DMS53 treated with DMSO at 0.1 percent for 48 hours (cell line): ENCODE data around the gene CCDC187.
"Not testable (repeated sequence)": the region's sequence is repeated elsewhere in the genome, so short reads cannot be mapped to it uniquely, and the experiment has no call there.

Experiments
- DNase-seq: peaks from one replicate; lab custom pipeline; 2025; ENCODE audit not compliant: unreplicated experiment; lab: John Stamatoyannopoulos, UW

The CCDC187 gene

DNA sequence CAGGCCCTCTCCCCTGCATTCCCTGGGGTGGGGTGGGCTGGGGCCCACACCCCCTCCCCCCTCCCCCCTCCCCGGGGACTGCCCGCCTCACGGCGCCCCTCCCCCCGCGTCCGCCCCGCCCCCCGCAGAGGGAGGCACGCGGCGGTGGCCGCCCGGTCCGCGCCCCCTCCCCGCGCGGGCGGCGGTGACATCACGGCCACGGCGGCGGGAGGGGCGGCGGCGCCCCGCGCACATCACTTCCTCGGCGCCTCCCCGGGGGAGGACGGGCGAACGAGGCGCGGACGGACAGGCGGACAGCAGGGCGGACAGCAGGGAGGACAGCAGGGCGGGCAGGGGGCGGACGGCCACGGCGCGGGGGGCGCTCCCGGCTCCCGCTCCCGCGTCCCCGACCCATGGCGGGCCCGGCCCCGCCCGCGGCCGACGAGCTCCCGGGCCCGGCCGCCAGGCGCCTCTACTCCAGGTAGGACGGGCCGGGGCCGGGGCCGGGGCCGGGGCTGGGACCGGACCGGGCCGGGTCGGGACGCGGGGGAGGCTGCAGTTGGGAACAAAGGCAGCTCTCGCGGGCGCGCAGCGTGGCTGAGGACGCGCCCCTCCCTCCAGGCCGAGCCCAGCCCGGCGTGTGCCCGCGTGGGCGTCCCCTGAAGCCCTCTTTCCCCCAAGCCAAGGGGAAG lies 23.5 kb upstream of the CCDC187 start, which contains the start of gene GPSM1:
GPSM1 (plus strand) TSS at position 236 of the 671 bp plus-strand sequence; CDS start at position 393, 157 bp downstream.
- DNase-seq, result no peak

DNA sequence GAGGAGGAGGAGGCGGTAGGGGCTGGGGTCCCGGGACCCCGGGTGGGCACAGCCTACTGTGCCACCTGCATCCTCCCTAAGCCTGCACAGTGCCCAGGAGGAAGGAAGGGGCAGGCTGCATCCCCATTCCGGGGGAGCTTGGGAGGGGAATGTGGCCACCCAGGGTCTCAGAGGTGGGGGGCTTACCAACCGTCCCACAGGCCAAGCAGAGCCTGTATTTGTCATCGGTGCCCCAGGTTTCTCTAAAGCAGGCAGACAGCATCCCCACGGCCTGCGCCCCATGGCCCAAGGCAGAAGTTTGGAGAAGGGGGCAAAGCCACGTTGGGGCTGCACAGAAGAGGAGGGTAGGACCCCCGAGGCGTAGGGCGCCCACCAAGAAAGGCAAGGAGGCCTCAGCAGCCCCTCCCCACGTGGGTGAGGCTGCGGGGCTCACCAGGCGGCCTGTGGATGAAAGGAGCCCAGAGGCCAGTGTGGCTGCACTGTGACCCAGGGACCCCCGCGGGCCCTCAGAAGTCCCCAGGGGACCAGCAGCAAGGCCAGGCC lies 22.9 kb upstream of the CCDC187 start:
- DNase-seq, result no peak

DNA sequence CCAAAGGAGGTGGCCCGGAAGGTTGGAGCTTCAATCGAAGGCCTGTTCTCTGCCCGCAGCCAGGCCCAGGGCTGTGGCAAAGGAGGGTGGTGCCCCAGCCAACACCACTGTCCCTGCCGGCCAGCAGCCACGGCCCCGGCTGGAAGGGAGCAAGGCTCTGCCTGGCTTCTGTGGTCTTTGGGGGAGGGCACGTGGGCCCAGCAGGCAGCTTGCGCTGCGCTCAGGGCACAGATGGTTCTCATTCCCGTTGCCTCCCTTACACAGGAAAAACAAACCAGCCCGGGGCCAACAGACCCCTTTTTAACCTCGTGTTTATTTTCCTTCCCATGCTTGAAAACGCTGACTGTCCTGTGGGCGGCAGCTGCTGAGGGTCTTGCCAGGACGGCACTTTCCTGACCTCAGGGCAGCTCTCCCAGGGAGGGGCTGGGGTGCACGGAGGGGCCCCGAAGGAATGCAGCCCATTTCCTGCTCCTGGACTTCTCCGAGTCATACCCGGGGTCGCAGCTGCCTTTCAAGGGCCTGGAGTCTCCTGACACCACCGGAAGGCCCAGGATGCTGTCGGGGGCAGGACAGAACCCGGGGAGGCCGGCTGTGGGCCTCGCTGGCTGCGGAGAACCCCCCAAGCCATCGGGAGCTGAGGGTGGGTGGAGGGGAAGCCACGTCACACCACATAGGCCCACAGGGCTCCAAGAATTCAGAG lies 22.3 kb upstream of the CCDC187 start:
- DNase-seq, result no peak

DNA sequence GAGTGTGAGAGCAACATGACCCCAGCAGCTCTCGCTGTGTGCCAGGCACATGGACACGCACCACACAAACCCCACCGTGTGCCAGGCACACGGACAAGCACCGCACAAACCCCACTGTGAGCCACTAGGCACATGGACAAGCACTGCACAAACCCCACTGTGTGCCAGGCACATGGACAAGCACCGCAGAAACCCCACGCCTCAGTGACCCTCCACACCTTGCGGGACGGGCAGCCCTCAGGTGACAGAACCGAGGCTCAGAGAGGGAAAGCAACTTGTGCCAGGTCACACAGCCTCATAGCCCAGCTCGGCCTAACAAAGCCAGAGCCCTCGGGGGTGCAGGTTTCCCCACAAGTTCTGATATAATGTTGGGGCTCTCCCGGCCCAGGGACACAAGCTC lies 21.5 kb upstream of the CCDC187 start:
- no peak for DNase-seq

DNA sequence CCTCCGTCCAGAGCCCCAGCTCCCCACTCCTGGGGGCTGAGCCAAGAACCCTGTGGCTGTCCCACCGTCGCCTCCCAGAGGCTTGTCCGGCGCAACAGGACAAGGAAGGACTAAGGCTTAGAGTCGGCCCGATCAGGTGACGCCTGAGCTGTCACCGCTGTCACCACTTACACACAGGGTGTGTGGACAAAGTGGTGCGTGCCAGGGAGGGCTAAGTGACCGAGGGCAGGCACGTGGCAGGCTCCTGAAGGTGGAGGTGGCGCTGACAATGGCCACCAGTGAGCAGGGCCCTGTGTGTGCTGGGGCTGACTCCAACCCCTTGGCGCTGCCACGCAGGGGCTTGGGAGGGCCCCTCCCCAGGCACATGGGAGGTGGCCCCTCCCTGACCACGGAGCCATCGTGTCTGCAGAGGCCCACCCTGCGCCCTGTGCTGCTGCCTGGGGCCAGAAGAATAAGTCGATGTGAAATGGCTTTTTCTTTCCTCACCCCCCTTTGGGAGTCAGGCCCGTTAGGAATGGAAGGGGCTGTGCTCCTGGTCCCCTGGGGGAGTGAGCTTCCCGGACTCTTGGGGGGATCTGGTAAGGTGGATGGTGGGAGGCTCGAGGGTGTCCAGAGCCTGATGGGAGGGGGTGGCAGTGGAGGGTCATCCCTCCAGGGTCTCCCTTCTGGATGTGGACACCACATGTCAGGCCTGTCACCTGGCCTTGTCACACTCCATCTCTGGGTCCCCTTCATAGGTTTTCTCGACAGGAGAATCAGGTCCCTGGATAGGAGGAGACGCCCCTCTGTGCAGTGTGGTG lies 20.8 kb upstream of the CCDC187 start:
- no peak for DNase-seq

DNA sequence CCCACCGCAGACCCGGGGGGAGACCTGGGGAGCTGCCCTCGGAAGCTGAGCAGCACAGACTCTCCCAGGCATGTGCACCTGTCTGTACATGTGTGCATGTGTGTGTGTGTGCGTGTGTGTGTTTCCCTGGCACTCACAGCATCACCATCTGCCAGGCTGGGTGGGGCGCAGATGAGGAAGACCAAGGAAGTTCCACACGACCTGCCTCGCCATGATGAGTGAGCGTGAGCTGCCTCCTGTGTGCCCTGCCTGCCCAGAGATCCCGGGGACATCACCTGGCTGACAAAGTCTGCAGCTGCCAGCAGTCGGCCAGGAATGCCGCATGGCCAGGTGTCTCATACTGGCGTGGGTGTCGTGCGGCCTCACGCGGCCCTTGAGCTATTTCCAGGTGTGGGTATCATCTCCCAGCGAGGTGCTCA lies 19.5 kb upstream of the CCDC187 start:
- peak; percentile 61 for DNase-seq

DNA sequence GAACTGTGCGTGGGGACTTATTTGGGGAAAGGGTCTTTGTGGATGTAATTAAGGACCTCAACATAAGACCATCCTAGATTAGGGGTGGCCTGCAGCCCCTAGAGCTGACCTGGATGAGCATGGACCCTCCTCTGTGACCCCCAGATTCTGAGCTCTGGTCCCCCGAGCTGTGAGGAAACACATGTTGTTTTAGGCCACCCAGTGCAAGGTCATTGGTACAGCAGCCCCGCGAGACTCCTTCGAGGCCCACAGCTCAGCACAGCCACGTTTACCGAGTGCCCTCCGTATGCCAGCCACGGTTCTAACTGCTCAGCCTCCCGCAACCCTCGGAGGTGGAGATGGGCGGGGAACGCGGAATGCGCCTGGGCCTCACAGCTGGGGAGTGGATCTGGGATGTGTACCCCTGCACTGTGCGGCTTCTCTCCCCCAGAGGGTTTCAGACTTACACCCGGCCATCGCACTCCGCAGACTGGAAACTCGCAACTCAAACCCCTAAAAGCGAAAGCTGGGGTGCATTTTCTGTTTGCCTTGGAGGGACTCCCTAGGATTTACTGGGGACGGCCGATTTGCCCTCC lies 18.9 kb upstream of the CCDC187 start:
- no peak for DNase-seq

DNA sequence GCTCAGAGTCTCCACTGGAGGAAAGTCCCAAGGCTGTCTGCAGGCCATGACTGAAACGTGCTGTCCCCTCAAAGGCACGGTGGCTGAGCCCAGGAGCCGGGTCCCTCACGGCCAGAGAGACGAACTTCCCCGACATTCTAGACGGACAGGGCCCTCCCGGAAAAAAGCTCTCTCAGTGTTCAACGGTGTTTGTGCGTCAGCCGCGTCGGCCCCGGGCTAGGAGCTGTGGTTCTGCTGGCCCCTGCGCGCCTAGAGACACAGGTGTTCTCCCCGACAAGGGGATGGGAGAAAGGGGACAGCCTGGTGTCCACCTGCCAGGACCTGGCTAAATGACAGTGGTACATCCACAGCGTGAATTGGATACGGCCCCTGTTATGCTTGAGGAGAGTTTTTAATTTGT lies 17.7 kb upstream of the CCDC187 start:
- no peak for DNase-seq

DNA sequence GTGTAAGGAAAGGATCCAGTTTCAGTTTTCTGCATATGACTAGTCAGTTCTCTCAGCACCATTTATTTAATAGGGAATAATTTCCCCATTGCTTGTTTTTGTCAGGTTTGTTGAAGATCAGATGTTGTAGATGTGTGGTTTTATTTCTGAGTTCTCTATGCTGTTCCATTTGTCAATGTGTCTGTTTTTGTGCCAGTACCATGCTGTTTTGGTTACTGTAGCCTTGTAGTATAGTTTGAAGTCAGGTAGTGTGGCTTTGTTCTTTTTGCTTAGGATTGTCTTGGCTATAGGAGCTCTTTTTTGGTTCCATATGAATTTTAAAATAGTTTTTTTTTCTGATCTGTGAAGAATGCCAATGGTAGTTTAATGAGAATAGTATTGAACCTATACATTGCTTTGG lies 17.1 kb upstream of the CCDC187 start:
- DNase-seq, result not testable (repeated sequence)

DNA sequence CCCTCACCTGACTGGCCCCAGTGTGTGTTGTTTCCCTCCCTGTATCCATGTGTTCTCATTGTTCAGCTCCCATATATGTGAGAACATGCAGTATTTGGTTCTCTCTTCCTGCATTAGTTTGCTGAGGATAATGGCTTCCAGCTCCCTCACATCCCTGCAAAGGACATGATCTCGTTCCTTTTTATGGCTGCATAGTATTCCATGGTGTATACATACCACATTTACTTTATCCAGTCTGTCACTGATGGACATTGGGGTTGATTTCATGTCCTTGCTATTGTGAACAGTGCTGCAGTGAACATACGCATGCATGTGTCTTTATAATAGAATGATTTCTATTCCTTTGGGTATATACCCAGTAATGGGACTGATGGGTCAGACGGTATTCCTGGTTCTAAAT lies 16.1 kb upstream of the CCDC187 start:
- not testable (repeated sequence) for DNase-seq

DNA sequence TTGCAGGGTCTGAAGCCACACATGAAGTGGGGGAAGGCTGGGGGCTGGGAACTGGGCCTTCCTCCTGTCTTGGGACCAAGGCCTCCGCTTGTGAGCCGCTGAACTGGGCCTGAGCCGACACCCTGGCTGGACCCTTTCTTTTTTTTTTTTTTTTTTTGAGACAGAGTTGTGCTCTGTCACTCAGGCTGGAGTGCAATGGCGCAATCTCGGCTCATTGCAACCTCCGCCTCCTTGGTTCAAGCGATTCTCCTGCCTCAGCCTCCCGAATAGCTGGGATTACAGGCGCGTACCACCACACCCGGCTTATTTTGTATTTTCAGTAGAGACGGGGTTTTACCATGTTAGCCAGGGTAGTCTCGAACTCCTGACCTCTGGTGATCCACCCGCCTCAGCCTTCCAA lies 15.3 kb upstream of the CCDC187 start:
- DNase-seq, result not testable (repeated sequence)

DNA sequence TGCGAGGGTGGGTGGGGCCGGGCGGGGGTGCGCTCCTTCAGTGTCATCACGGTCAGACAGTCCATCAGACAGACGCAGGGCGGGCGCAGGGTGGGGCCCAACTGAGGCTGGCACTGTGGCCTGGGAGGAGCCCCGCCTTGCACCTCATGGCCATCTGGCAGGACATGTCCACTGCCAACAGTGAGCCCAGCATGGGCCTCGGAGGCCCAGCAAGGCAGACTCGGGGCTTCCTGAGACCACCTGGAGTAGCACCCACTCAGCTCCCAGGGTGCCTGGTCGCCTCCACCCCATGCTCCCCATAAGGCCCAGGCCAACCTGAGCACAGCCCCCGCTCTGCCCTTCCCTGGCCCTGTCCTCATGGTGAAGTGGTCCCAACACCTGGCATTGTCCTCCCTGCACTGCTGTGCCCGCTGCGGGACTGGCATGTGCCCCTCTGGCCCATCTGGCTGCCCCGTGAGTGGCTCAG lies 14.9 kb upstream of the CCDC187 start:
- DNase-seq, result no peak

DNA sequence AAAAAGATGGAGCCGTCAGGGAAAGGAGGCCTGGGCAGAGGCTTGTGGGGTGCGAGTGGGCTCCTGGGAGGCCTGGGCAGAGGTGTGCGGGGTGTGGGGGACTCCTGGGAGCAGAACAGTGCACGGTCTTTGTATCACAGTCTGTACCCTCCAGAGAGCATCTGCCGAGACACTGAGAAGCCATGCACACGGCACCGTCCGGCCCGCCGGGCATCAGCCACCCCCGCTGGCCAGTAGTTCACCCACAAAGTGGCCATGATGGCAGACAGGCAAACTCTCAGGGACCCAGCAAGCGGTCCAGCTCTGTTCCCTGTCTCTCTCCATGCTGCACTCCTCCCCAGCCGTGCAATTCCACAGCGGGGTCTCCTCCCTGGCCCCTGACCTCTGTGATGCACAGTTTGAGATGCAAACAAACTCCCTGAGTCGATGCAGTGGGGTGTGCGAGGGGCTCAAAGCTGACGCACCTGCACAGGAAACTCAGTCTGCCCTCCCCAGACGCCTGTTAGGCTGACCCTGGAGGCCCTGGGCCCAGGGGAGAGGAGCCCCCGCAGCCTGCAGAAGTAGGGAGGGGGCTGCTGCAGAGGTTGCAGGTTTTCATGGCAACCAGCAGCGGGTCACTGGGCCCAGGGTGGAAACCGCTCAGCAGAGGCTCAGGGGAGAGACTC lies 14.3 kb upstream of the CCDC187 start:
- DNase-seq, result no peak

DNA sequence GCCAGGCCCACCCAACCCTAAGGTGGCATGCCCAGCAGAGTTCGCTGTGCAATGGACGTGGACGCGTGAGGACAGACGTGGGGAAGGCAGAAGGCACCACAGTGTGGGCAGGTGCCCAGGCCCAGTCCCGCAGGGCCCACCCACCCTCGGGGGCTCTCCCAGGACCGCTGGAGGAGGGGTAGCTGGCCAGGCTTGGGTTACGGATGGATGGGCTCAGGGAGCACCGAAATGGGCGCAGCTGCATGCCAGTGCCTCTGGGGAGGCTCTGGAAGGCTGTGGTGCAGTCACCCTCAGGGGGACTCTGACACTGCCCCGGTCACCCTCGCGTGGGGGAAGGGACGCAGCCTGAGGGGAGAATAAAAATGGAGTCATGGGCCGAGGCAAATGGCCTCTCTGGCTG lies 13.8 kb upstream of the CCDC187 start:
- no peak for DNase-seq

DNA sequence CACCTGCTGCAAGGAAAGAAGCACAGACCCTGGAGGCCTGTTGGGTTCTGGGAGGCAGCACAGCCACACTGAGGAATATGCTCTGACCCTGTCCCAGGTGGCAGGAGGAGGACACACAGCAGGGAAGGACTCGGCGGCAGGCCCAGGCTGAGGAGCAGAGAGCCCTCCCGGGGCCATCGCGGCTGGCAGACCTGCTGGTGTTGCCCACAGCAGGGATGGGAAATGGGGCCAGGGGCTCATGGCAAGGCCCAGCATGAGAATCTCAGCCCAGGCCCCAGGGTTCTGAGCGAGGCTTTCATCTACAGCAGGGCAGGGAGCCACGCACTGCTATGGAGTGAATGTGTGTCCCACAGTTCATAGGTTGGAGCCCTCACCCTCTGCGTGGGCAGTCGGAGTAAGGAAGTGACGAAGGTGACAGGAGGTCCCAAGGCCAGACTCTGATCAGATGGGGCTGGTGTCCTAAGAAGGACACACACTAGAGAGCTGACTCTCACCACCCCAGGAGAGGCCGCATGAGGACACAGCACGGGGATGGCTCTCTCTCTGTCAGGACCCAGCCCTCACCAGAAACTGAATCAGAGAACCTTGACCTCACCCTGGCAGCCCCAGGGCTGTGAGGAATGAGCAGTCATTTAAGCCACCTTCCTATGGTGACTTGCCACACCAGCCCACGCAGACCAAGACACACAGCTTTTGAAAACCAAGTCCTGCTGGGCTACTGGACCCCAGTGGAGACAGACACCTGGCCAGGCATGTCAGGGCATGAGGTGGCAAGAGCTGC lies 13.2 kb upstream of the CCDC187 start:
- no peak for DNase-seq

DNA sequence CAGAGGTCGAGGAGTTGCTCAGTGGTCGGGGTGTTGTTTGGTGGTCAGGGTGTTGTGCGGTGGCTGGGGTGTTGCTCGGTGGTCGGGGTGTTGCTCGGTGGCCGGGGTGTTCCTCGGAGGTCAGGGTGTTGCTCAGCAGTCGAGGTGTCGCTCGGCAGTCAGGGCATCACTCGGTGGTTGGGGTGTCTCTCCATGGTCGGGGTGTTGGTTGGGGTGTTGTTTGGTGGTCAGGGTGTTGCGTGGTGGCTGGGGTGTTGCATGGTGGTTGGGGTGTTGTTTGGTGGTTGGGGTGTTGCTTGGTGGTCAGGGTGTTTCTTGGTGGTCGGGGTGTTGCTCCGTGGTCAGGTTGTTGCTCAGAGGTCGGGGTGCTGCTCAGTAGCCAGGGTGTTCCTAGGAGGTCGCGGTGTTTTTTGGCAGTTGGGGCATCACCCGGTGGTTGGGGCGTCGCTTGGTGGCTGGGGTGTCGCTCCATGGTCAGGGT lies 12.4 kb upstream of the CCDC187 start:
- no peak for DNase-seq

DNA sequence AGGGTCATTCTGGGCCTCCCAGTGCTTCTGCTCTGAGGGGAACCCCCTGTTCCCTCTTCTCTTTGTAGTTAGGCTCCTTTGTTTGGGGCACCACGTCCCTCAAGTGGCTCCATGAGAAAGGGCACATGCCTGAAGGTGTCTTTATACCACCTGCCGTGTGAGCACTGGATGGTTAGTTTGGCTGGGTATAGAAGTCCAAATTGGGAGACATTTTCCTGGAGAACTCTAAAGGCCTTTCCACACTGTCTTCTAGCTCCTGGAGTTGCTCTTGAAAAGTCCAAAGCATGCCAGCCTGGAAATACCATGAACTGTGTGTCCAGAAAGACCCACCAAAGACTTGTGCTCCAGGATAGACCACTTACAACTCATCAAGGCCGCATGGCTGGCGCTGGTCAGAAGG lies 11.1 kb upstream of the CCDC187 start:
- no peak for DNase-seq

DNA sequence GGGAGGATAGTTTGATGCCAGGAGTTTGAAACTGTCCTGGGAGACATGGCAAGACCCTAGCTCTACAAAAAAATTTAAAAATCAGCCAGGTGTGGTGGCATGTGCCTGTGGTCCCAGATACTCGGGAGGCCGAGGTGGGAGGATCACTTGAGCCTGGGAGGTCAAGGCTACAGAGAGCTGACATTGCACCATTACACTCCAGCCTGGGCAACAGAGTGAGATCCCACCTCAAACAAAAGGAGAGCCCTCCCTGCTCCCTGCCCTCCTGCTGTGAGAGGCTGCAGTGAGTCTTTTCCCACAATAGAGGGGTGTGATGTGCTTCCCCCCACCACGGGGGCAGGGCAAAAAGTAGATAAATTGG lies 10.1 kb upstream of the CCDC187 start:
- no peak for DNase-seq

DNA sequence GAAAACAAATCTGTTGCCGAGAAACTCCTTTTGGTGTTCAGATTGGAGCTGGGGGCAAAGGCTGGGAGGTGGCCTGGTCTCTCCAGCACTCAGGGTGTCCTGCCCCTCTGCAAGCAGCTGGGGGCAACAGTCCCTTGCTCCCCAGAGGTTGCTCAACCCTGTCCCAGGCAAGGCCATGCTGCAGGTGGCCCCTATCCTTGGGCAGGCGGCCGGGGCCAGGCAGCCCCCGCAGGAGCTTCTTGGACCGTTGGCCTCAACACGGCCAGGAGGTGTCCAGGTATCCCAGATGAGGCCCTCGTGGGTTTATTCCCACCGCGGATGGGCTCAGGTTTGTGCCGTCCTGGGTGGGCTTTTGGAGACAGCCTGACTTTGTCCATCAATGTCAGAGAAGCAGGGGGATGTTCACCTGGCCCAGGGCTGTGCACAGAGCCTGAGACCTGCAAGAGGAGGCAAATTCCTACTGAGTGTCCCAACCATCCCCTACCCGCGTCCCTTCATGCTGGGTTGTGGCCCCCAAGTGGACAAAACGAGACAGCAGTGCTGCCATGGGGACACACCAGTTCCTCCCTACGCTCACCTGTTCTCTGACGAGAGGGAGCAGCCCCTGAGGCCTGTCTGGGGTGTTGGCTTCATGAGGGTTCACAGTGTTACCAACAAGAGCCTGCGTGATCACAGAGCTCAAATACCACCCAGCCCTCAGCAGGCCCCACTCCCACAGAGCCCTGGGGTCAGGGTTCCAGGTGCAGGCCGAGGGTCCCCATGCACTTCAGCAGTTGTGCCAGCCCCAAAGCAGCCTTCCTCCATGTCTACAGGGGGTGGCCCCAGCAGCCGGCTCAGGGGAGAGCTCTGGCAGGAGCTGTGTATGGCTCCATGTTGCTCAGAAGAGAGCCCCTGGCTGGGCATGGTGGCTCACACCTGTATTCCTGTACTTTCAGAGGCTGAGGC lies 9.5 kb upstream of the CCDC187 start:
- no peak for DNase-seq
